HG03378 (cell line): ENCODE data around the gene PIM2.
A peak's percentile ranks its signal among the peaks of the same experiment; 100 is the strongest.
"Not testable (repeated sequence)": the region's sequence is repeated elsewhere in the genome, so short reads cannot be mapped to it uniquely, and the experiment has no call there.

Experiments used
- ATAC-seq: cut with Tn5 transposase; IDR thresholded peaks from one replicate; pipeline ENCODE4 v1.9.1; 2021; ENCODE audit warnings: mild to moderate bottlenecking, moderate library complexity; ENCODE audit not compliant: unreplicated experiment

Gene PIM2

GRCh38 chrX:48908600-48908999, 10.2 kb downstream of the PIM2 start:
- no peak for ATAC-seq

- ATAC-seq: no peak
Observed at GRCh38 chrX:48905090-48905790, 13.6 kb downstream of the PIM2 start.

DNA sequence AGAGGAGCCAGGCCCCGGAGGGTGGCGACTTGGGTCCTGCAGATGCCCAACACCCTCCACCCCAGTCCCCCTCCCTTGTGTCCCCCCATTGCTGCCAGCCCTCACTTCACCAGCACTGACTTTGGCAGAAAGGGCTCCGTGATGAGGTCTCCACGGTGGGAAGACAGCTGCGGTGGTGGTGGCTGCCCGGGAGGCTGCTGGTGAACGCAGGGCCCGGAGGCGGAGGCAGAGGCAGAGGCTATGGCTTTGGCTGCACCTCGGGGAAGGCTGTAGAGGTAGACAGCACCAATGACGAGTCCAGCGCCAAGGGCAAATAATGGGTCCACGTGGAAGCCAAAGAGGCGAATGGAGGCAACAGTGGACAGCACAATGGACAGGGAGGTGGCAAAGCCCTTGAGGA, 14.2 kb downstream of the PIM2 start:
- ATAC-seq: no peak

DNA sequence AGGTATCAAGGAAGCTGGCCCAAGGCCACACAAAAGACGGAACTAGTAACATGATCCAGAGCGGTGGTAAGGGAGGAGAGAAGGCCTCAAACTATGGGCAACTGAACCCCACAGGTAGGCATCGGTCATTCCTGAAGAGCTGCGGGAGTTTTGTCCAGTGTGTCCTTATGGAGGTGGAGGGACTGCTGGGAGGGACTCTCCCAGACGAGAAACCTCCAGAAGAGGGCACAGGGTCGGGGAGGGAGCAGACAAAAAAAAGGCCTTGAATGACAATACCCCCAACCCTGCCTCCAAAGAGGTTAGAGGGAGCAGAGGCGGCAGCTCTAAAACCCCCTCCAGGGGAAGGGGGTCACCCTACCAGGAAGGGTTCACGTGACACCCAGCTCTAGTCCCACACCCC, 14.6 kb downstream of the PIM2 start:
- no peak for ATAC-seq

DNA sequence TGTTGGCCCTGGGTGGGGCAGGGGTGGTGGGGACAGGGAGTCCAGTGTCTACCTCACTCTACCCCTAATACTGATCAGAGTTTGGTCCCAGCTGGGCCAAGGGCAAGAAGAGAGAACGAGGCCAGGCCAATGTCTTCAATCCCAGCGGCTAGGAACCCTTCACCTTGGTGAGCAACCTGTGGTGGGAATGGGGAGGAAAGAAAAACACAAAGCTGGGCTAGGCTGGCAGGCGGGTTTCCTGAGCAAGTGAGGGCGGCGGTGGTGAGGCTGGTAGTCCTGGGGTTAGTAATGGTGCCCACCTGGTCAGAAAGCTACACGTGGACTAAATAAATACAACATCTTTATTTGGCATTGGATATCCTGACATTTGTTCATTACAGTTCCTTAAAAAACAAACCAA, 15.5 kb downstream of the PIM2 start:
- no peak for ATAC-seq

DNA sequence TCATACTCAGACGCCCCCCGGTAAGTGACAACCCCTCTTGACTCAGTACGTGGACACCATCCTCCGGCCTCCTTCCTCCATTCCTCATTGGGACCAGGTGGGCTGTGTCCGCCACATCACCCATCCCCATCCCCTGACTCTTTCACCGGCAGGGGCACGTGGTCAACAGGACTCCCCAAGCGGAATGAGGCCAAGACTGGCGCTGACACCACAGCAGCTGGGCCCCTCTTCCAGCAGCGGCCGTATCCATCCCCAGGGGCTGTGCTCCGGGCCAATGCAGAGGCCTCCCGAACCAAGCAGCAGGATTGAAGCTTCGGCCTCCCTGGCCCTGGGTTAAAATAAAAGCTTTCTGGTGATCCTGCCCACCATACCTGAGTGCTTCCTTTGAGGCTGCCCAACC, 16.0 kb downstream of the PIM2 start:
- ATAC-seq: no peak

DNA sequence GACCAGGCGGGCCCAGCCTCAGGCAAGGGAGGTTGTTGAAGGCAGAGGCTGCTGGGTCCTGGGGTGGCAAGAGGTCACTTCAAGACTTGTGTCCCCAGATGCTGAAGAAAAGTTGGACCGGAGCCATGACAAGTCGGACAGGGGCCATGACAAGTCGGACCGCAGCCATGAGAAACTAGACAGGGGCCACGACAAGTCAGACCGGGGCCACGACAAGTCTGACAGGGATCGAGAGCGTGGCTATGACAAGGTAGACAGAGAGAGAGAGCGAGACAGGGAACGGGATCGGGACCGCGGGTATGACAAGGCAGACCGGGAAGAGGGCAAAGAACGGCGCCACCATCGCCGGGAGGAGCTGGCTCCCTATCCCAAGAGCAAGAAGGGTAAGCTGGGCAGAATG, 16.7 kb downstream of the PIM2 start:
- no peak for ATAC-seq

GRCh38 chrX:48901069-48901468, 17.8 kb downstream of the PIM2 start:
- no peak for ATAC-seq

DNA sequence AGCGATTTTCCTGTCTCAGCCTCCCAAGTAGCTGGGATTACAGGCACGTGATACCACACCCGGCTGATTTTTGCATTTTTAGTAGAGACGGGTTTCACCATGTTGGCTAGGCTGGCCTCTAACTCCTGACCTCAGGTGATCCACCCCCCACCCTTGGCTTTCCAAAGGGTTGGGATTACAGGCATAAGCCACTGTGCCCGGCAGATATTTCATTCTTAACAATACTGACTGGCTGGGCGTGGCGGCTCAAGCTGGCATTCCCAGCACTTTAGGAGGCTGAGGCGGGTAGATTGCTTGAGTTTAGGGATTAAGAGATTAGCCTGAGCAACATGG, 19.8 kb downstream of the PIM2 start:
- ATAC-seq: no peak

DNA sequence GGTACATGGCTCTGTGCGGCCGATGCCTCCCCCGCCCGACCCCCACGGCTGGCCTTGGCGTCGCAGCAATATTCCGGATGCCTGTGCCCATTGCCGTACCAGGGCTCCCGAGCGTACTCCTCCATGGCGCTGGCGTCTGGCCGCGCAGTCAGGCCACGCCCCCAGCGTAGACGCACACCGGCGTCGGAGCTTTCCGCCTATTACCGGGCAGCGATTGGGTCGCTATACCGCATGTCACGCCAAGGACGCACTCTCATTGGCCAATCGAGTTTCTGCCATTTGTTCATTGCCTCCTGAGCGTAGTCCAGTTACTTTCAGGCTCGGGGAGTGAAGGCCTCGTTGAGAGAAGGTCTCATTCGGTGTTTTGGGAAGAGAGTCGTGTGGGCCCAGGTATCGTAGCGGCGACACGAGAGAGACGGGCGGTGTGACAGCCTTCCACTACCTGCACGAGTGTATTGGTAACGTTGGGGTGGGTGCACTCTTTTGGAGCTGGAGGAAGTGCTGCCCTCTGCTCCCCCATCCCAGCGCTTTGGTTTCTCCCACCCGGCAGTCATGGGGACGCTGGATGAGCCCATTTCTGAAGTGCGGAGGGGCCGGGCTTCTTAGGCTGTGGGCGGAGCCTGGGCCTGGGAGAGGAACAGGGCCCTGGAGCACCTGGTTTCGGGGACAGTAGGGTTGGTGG, 21.1 kb downstream of the PIM2 start, which contains the start of the genes PQBP1 and TIMM17B:
TSS of gene PQBP1 (plus strand) at position 306 of the 682 bp plus-strand sequence. CDS start 580 bp downstream, outside the sequence.
TSS of gene TIMM17B (minus strand) at position 144 of the 682 bp plus-strand sequence. CDS start at position 125, 19 bp downstream.
- ATAC-seq: peak; percentile 84

- peak; percentile 1 for ATAC-seq
Observed at GRCh38 chrX:48897157-48897624, 21.6 kb downstream of the PIM2 start.

GRCh38 chrX:48896611-48897011, 22.2 kb downstream of the PIM2 start:
- ATAC-seq: no peak

GRCh38 chrX:48894891-48895290, 23.9 kb downstream of the PIM2 start:
- no peak for ATAC-seq

DNA sequence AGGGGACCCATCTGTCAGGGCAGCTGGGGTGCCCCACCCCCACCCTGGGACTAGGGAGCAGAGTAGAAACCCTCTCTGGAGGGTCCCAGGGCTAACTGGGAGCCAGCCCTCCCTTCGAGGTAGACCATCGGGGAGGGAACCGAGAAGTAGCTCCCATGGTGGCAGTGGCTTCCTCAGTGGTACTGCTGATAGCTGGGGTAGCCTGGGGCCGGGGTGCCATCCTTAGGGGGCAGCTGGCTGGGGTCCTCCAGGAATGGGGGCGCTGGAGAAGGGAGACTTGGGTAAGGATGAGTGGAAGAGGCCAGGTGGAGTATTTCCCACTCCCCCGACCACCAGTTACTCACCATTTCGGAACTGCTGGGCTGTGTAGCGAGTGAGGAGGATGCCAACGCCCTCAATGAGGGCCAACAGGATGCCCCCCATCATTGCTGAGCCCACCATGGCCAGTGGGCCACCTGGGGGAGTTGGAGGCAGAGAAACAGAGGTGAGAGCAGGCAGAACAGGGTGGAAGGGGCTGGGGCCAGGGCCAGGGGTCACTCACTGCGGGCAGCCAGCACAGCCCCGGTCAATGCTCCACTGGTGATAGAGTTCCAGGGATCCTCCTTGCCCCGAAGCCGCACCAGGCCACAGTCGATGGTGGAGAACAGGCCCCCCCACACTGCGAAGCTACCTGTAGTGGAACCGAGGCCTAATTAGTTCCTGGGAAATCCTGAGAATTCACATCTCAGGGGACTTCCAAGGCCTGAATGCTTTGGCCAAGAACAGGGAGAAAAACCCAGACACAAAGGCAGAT, 25.1 kb downstream of the PIM2 start:
- no peak for ATAC-seq

- ATAC-seq: no peak
Observed at GRCh38 chrX:48892896-48893295, 25.9 kb downstream of the PIM2 start.

DNA sequence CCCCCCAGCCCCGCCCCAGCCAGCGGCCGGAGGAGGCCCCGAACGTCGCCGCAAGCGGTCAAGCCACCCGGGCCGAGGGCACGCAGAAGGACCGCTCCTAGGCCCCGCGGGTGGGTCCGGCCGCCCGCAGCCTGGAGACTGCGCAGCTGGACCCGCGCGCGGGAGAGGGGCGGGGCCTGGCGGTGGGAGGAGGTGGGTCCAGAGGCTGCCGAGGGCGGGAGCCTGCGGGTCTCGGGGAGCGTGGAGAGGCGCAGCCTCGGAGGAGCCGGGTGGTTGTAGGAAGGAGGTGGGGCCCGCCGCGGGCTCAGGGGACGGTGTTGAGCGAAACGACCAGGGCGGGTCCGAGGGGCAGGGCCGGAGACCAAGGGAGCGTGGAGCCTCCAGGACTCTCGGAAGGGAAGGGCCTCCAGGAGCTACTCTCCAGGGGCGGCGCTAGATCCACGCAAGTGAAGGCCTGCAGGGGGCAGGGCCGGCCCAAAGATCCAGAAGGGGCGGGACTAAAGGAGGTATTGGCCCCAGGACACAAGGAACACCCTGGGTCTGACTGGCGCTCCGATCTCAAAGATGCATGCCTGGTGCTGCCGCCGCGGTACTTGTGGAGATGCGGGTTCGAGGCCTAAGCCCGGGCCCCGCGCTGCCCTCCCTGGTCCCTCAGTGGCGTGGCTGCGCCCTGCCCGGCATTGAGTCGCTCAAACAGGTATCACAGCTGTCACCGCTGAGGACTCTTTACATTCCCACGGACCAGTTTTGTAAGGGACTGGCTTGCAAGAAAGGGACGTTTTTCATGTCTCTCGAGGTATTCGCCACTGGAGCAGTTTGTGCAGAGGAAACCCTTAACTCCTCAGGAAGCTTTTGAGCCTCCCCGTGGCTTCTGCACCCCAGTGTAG, 27.2 kb downstream of the PIM2 start:
- ATAC-seq: peak; percentile 76

- peak; percentile 24 for ATAC-seq
Observed at GRCh38 chrX:48890934-48891401, 27.9 kb downstream of the PIM2 start.

DNA sequence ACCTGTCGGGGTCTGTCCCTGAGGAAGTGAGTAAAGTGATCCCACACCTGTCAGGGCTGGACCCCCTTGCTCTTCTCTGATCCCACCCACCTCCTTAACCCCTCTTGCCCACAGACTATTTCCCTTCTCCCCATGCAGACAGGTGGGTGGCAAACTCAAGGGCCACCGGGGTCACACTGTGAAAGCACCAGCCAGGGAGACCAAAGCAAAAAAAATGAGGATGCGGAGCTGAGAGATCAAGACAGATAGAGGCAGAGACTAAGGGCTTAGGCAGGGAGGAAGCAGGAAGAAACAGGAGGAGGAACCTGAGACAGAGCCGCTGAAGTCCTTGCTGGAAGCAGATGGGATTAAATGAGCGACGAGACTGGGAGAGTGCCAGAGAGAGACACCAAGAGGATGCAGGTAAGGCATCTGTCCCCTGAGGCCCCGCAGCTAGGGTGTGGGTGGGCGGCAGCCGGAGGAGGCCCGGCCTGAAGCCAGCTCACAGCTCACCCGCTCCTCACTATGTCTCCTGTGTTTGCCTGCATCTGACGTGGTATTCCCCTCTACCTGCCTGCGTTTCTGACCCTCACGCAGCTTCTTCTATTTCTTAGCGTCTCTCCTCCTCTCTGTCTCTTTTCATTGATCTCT, 28.4 kb downstream of the PIM2 start:
- ATAC-seq: no peak

DNA sequence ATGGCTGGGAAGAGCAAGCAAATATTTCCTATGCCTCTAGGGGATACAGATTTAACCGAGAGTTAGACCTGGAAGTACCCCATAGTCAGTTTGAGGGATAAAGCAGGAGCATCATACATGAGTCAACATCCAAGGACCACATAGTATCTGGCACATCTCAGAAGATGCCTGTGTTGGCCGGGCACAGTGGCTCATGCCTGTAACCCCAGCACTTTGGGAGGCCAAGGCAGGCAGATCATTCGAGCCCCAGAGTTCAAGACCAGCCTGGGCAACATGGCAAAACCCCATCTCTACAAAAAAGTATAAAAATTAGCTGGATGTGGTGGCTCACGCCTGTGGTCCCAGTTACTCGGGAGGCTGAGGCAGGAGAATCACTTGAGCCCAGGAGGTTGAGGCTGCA, 32.2 kb downstream of the PIM2 start:
- not testable (repeated sequence) for ATAC-seq

- ATAC-seq: no peak
Observed at GRCh38 chrX:48883729-48884128, 35.1 kb downstream of the PIM2 start.
